ENCODE results near the gene GFI1B.

DNA sequence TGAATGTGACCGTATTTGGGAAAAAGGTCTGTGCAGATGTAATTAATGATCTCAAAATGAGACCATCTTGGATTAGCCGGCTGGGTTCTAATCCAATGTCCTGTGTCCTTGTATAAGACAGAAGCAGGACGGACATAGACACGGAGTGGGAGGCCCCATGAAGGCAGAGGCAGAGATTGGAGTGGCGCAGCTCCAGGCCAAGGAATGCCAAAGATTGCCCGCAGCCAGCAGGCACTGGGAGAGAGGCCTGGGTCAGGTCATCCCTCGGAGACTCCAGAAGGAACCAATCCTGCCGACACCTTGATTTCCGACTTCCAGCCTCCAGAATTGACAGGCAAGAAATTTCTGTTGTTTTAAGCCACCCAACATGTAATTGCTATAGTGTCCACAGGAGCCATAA lies 13.0 kb upstream of the GFI1B start:
- TF ChIP-seq ASH2L (IDR thresholded peaks at IDR 0.05; ENCODE audit: insufficient read length, low read depth, low read length) = no peak
- no peak for TF ChIP-seq NFRKB (IDR thresholded peaks at IDR 0.05)
- TF ChIP-seq, protein P1, sequence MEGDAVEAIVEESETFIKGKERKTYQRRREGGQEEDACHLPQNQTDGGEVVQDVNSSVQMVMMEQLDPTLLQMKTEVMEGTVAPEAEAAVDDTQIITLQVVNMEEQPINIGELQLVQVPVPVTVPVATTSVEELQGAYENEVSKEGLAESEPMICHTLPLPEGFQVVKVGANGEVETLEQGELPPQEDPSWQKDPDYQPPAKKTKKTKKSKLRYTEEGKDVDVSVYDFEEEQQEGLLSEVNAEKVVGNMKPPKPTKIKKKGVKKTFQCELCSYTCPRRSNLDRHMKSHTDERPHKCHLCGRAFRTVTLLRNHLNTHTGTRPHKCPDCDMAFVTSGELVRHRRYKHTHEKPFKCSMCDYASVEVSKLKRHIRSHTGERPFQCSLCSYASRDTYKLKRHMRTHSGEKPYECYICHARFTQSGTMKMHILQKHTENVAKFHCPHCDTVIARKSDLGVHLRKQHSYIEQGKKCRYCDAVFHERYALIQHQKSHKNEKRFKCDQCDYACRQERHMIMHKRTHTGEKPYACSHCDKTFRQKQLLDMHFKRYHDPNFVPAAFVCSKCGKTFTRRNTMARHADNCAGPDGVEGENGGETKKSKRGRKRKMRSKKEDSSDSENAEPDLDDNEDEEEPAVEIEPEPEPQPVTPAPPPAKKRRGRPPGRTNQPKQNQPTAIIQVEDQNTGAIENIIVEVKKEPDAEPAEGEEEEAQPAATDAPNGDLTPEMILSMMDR (CRISPR knock-in tag; IDR thresholded peaks at IDR 0.05) = no peak
- no peak for TF ChIP-seq POLR2A (IDR thresholded peaks at IDR 0.05; ENCODE audit: insufficient read depth in 1 of 2, low read depth in 2 of 2, low read length in 2 of 2)
- TF ChIP-seq TEAD2 (CRISPR knock-in tag; IDR thresholded peaks at IDR 0.05) = no peak
- TF ChIP-seq TAF1 (CRISPR knock-in tag; IDR thresholded peaks at IDR 0.05) = no peak
- no peak for TF ChIP-seq ZNF335 (CRISPR knock-in tag; IDR thresholded peaks at IDR 0.05)
- no peak for TF ChIP-seq YEATS4 (CRISPR knock-in tag; IDR thresholded peaks at IDR 0.05; ENCODE audit: borderline replicate concordance)
- TF ChIP-seq, protein P2, sequence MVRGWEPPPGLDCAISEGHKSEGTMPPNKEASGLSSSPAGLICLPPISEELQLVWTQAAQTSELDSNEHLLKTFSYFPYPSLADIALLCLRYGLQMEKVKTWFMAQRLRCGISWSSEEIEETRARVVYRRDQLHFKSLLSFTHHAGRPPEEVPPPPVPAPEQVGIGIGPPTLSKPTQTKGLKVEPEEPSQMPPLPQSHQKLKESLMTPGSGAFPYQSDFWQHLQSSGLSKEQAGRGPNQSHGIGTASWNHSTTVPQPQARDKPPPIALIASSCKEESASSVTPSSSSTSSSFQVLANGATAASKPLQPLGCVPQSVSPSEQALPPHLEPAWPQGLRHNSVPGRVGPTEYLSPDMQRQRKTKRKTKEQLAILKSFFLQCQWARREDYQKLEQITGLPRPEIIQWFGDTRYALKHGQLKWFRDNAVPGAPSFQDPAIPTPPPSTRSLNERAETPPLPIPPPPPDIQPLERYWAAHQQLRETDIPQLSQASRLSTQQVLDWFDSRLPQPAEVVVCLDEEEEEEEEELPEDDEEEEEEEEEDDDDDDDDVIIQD (CRISPR knock-in tag; IDR thresholded peaks at IDR 0.05; ENCODE audit: low read depth) = no peak
- TF ChIP-seq ZNF644 (CRISPR knock-in tag; IDR thresholded peaks at IDR 0.05; ENCODE audit: low read depth) = no peak
- TF ChIP-seq, protein P3, sequence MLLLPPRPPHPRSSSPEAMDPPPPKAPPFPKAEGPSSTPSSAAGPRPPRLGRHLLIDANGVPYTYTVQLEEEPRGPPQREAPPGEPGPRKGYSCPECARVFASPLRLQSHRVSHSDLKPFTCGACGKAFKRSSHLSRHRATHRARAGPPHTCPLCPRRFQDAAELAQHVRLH (CRISPR knock-in tag; IDR thresholded peaks at IDR 0.05; ENCODE audit: borderline replicate concordance, low read depth) = no peak
- TF ChIP-seq, protein P4, sequence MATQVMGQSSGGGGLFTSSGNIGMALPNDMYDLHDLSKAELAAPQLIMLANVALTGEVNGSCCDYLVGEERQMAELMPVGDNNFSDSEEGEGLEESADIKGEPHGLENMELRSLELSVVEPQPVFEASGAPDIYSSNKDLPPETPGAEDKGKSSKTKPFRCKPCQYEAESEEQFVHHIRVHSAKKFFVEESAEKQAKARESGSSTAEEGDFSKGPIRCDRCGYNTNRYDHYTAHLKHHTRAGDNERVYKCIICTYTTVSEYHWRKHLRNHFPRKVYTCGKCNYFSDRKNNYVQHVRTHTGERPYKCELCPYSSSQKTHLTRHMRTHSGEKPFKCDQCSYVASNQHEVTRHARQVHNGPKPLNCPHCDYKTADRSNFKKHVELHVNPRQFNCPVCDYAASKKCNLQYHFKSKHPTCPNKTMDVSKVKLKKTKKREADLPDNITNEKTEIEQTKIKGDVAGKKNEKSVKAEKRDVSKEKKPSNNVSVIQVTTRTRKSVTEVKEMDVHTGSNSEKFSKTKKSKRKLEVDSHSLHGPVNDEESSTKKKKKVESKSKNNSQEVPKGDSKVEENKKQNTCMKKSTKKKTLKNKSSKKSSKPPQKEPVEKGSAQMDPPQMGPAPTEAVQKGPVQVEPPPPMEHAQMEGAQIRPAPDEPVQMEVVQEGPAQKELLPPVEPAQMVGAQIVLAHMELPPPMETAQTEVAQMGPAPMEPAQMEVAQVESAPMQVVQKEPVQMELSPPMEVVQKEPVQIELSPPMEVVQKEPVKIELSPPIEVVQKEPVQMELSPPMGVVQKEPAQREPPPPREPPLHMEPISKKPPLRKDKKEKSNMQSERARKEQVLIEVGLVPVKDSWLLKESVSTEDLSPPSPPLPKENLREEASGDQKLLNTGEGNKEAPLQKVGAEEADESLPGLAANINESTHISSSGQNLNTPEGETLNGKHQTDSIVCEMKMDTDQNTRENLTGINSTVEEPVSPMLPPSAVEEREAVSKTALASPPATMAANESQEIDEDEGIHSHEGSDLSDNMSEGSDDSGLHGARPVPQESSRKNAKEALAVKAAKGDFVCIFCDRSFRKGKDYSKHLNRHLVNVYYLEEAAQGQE (IDR thresholded peaks at IDR 0.05; ENCODE audit: borderline replicate concordance in 1 of 2, low read depth in 1 of 2, low read length in 2 of 2) = no peak

Measured in HepG2 (cell line).